ENCODE measurements around the gene PEF1.

The PEF1 gene

GRCh38 chr1:31624731-31625514 is 19.8 kb downstream of the PEF1 start:
- no peak for DNase-seq (ENCODE audit: low read depth)
- TF ChIP-seq CTCF (IDR thresholded peaks at IDR 0.05; ENCODE audit: control insufficient read depth, insufficient read depth, low read depth, low read length, missing control alignments), result no peak
- H3K4me3 ChIP-seq (ENCODE audit: control insufficient read depth, low read depth, low read length), result no peak overlapping the region

- TF ChIP-seq CTCF (IDR thresholded peaks at IDR 0.05; ENCODE audit: control insufficient read depth, insufficient read depth, low read depth, low read length, missing control alignments), result no peak
- no peak overlapping the region for H3K4me3 ChIP-seq (ENCODE audit: control insufficient read depth, low read depth, low read length)
- DNase-seq (ENCODE audit: low read depth), result no peak
These were observed 20.4 kb downstream of the PEF1 start for GRCh38 chr1:31624309-31624708.

GRCh38 chr1:31623365-31623764 is 21.3 kb downstream of the PEF1 start:
- TF ChIP-seq CTCF (IDR thresholded peaks at IDR 0.05; ENCODE audit: control insufficient read depth, insufficient read depth, low read depth, low read length, missing control alignments), result no peak
- DNase-seq (ENCODE audit: low read depth), result no peak
- H3K4me3 ChIP-seq (ENCODE audit: control insufficient read depth, low read depth, low read length), result no peak overlapping the region

GRCh38 chr1:31621847-31622730 is 22.6 kb downstream of the PEF1 start:
- DNase-seq (ENCODE audit: low read depth), result no peak
- no peak for TF ChIP-seq CTCF (IDR thresholded peaks at IDR 0.05; ENCODE audit: control insufficient read depth, insufficient read depth, low read depth, low read length, missing control alignments)
- H3K4me3 ChIP-seq (ENCODE audit: control insufficient read depth, low read depth, low read length), result no peak overlapping the region

- H3K4me3 ChIP-seq (ENCODE audit: control insufficient read depth, low read depth, low read length), result no peak overlapping the region
- DNase-seq (ENCODE audit: low read depth), result no peak
- TF ChIP-seq CTCF (IDR thresholded peaks at IDR 0.05; ENCODE audit: control insufficient read depth, insufficient read depth, low read depth, low read length, missing control alignments), result no peak
These were observed 23.2 kb downstream of the PEF1 start for GRCh38 chr1:31621498-31621820.

- no peak overlapping the region for H3K4me3 ChIP-seq (ENCODE audit: control insufficient read depth, low read depth, low read length)
- DNase-seq (ENCODE audit: low read depth), result no peak
- TF ChIP-seq CTCF (IDR thresholded peaks at IDR 0.05; ENCODE audit: control insufficient read depth, insufficient read depth, low read depth, low read length, missing control alignments), result no peak
These were observed 23.8 kb downstream of the PEF1 start for GRCh38 chr1:31620631-31621497.
